Upper lobe of left lung (tissue), 6 donors: Measurements from ENCODE around the gene TAOK1. TPM values are rescaled to one million over a fixed set of nuclear protein-coding genes. Genes with fewer than 3 reads are reported as not detected.

Experiments
- ATAC-seq, 2 donors: fragments of 200-7000 bp; cut with Tn5 transposase; one replicate each; pipeline ENCODE4 v1.9.1; 2022; ENCODE audit warnings: mild to moderate bottlenecking in 2 of 2, moderate library complexity in 2 of 2; ENCODE audit not compliant: low FRiP score in 2 of 2
- DNase-seq, 2 donors: peaks; one replicate each; pipeline ENCODE4 v3.0.0-alpha.2; 2019 to 2020
- H3K27ac ChIP-seq, 4 donors: fragments of 200-600 bp; sonication (generic); one replicate each; pipeline ENCODE4 v1.5.1; 2016 to 2019
- H3K27me3 ChIP-seq, 4 donors: fragments of 200-600 bp; sonication (generic); one replicate each; pipeline ENCODE4 v1.5.1; 2017 to 2019
- H3K36me3 ChIP-seq, 4 donors: fragments of 200-600 bp; sonication (generic); one replicate each; pipeline ENCODE4 v1.5.1; 2016 to 2019
- H3K4me1 ChIP-seq, 4 donors: fragments of 200-600 bp; sonication (generic); one replicate each; pipeline ENCODE4 v1.5.1; 2018 to 2019
- H3K4me3 ChIP-seq, 4 donors: fragments of 200-600 bp; sonication (generic); one replicate each; pipeline ENCODE4 v1.5.1; 2017 to 2019; ENCODE audit warnings: mild to moderate bottlenecking in 2 of 4, moderate library complexity in 1 of 4
- H3K9me3 ChIP-seq, 4 donors: fragments of 200-600 bp; sonication (generic); one replicate each; pipeline ENCODE4 v1.5.1; 2018 to 2019
- CTCF ChIP-seq, 6 experiments: fragments of 450-650 bp in 4 of 6; fragments of 200-600 bp in 2 of 6; sonication (generic) in 2 of 6; IDR thresholded peaks; one replicate each; pipeline ENCODE4 v1.5.1; 2016 to 2019; ENCODE audit warnings: antibody characterized with exemption in 6 of 6
- EP300 ChIP-seq, 4 donors: sonication (generic); formaldehyde crosslinking; IDR thresholded peaks; one replicate each; pipeline ENCODE4 v1.5.1; 2017; ENCODE audit warnings: antibody characterized with exemption in 4 of 4, control low read depth in 2 of 4
- POLR2A ChIP-seq, 4 donors: fragments of 450-650 bp; IDR thresholded peaks; one replicate each; pipeline ENCODE4 v1.5.1; 2016 to 2017; ENCODE audit warnings: antibody characterized with exemption in 4 of 4, mild to moderate bottlenecking in 2 of 4
- POLR2AphosphoS5 ChIP-seq, 2 donors: sonication (generic); formaldehyde crosslinking; IDR thresholded peaks; one replicate each; pipeline ENCODE4 v1.5.1; 2017; ENCODE audit warnings: antibody characterized with exemption in 2 of 2
- WGBS, 2 donors: methylation state at CpG; one replicate each; pipeline ENCODE4 v1.1.5; 2017 to 2018; 5-methylcytosine and 5-hydroxymethylcytosine counted together
- total RNA-seq, 6 donors: library from RNA; depleted of rRNA in 4 of 6; stranded (reverse); fragments of >200 nt in 4 of 6; gene quantifications; one replicate each; pipeline versions ENCODE4 v1.1.0 to v1.2.1, GENCODE V29; 2016 to 2021
- donor health status: DM: no; HTN: no; CAD: no; lungs with moderate emphysema.
- donor health status: DM: no; HTN: yes; CAD: no; lungs with severe emphysema.

Gene TAOK1
- total RNA-seq, 6 donors from 2014 or later: 43.0 to 100 (median 59.3) TPM

- peaks cover 18 to 60% (median 32%) of the 10 kb centered on the region in 4 donors for H3K4me1 ChIP-seq
Measured at GRCh38 chr17:29570521-29570920, 180.4 kb downstream of the TAOK1 start.

GRCh38 chr17:29571486-29571882 lies 181.3 kb downstream of the TAOK1 start:
- no peak for DNase-seq
- no peak for TF ChIP-seq EP300 (IDR thresholded peaks at IDR 0.05)
- TF ChIP-seq POLR2AphosphoS5 (IDR thresholded peaks at IDR 0.05): no peak
- no peak for TF ChIP-seq CTCF (IDR thresholded peaks at IDR 0.05)
- no peak for TF ChIP-seq POLR2A (IDR thresholded peaks at IDR 0.05)

More at GRCh38 chr17:29570521-29570920, 180.4 kb downstream of the TAOK1 start:
- Histone ChIP-seq H3K36me3 (peaks cover 5 to 30% (median 17%) of the 10 kb centered on the region in 4 donors), H3K9me3 (no peaks in the 10 kb centered on the region), H3K27ac (no peak overlapping the region), H3K27me3 (no peaks in the 10 kb centered on the region), H3K4me3 (no peak overlapping the region)
- WGBS, 2 donors: 72% methylated on average over 7 of the region's 7 CpGs
- TF ChIP-seq EP300 (IDR thresholded peaks at IDR 0.05) (no peak), POLR2A (IDR thresholded peaks at IDR 0.05) (no peak)
- ATAC-seq: no peak
- DNase-seq: no peak

GRCh38 chr17:29571883-29572681 lies 181.9 kb downstream of the TAOK1 start:
- Histone ChIP-seq H3K9me3 (no peaks in the 10 kb centered on the region), H3K27me3 (no peaks in the 10 kb centered on the region), H3K4me1 (peaks cover 12 to 45% (median 22%) of the 10 kb centered on the region in 4 donors), H3K27ac (peak overlapping the region in 1 of 4 donors; percentile 32), H3K36me3 (peaks cover 11 to 46% (median 32%) of the 10 kb centered on the region in 4 donors), H3K4me3 (peak overlapping the region in 3 of 4 donors; percentile 27 to 43 (median 37))
- WGBS, 2 donors: 93 to 96% methylated on average over 5 to 17 of the region's 30 CpGs
- ATAC-seq (peak in 1 of 2 donors; percentile 17), DNase-seq (peak in 1 of 2 donors; percentile 20)
- TF ChIP-seq CTCF (IDR thresholded peaks at IDR 0.05) (no peak), POLR2AphosphoS5 (IDR thresholded peaks at IDR 0.05) (no peak), POLR2A (IDR thresholded peaks at IDR 0.05) (no peak), EP300 (IDR thresholded peaks at IDR 0.05) (no peak)

More at GRCh38 chr17:29571486-29571882, 181.3 kb downstream of the TAOK1 start:
- 96 to 98% methylated on average over 4 to 6 of the region's 6 CpGs for whole genome bisulfite sequencing, 2 donors
- no peak for ATAC-seq
- Histone ChIP-seq H3K9me3 (no peaks in the 10 kb centered on the region), H3K4me1 (peaks cover 12 to 50% (median 23%) of the 10 kb centered on the region in 4 donors), H3K27ac (no peak overlapping the region), H3K4me3 (no peak overlapping the region), H3K36me3 (peaks cover 11 to 40% (median 26%) of the 10 kb centered on the region in 4 donors), H3K27me3 (no peaks in the 10 kb centered on the region)

GRCh38 chr17:29572691-29573557 lies 182.8 kb downstream of the TAOK1 start:
- DNase-seq: peak; percentile 34 to 94

More at GRCh38 chr17:29572691-29573557, 182.8 kb downstream of the TAOK1 start:
- H3K4me3 ChIP-seq: peak overlapping the region in 3 of 4 donors; percentile 27 to 43 (median 37)
- H3K27ac ChIP-seq: peak overlapping the region in 1 of 4 donors; percentile 32
- 57 to 58% methylated on average over 11 to 23 of the region's 62 CpGs for WGBS, 2 donors
- H3K9me3 ChIP-seq: no peaks in the 10 kb centered on the region
- TF ChIP-seq CTCF (IDR thresholded peaks at IDR 0.05): peak; percentile 63 to 85 (median 80)
- peak; percentile 48 to 56 for TF ChIP-seq POLR2AphosphoS5 (IDR thresholded peaks at IDR 0.05)
- no peak for TF ChIP-seq EP300 (IDR thresholded peaks at IDR 0.05)
- H3K27me3 ChIP-seq: no peaks in the 10 kb centered on the region
- H3K36me3 ChIP-seq: peaks cover 11 to 55% (median 40%) of the 10 kb centered on the region in 4 donors
- ATAC-seq: peak in 1 of 2 donors; percentile 75
- H3K4me1 ChIP-seq: peaks cover 12 to 37% (median 22%) of the 10 kb centered on the region in 4 donors
